Psoas muscle (tissue), 8 donors: Measurements from ENCODE around the gene MARCHF9. TPM values are rescaled to one million over a fixed set of nuclear protein-coding genes. Genes with fewer than 3 reads are reported as not detected.

Source experiments
- ATAC-seq, 4 donors: fragments of 200-7000 bp; cut with Tn5 transposase; one replicate each; pipeline ENCODE4 v1.9.1; 2020; ENCODE audit warnings: moderate library complexity in 3 of 4, mild to moderate bottlenecking in 2 of 4
- DNase-seq, 2 donors: peaks; one replicate each; pipeline ENCODE4 v3.0.0-alpha.2; 2020
- H3K27ac ChIP-seq: fragments of 200-600 bp; one replicate; pipeline ENCODE4 v1.8.0; 2022
- H3K27me3 ChIP-seq, 3 donors: fragments of 200-600 bp in 1 of 3; one replicate each; pipeline versions ENCODE4 v1.6.1 to v1.8.0; 2013 to 2022; ENCODE audit warnings: low read length in 2 of 3, mild to moderate bottlenecking in 2 of 3, moderate library complexity in 1 of 3; ENCODE audit not compliant: insufficient read depth in 3 of 3
- H3K36me3 ChIP-seq, 2 donors: fragments of 200-600 bp in 1 of 2; one replicate each; pipeline versions ENCODE4 v1.6.1 to v1.8.0; 2013 to 2022; ENCODE audit warnings: low read depth in 1 of 2, mild to moderate bottlenecking in 1 of 2, moderate library complexity in 1 of 2; ENCODE audit not compliant: insufficient read depth in 1 of 2
- H3K4me1 ChIP-seq: fragments of 200-600 bp; one replicate; pipeline ENCODE4 v1.8.0; 2022
- H3K4me3 ChIP-seq: fragments of 200-600 bp; one replicate; pipeline ENCODE4 v1.8.0; 2022; ENCODE audit warnings: mild to moderate bottlenecking
- H3K9me3 ChIP-seq: fragments of 200-600 bp; one replicate; pipeline ENCODE4 v1.8.0; 2022
- WGBS, 3 donors: extraction: QIAGEN DNeasy Blood & Tissue Kit; methylation state at CpG; one replicate each; pipeline versions ENCODE4 v1.1.6 to v1.1.7; 2013; 5-methylcytosine and 5-hydroxymethylcytosine counted together
- intact Hi-C, 2 donors: fragments of 100-400 bp; cut with DNase I; formaldehyde crosslinking; loops; one replicate each; pipeline versions ENCODE4 v1.11.0 to v1.14.2; 2022
- polyA plus RNA-seq, 3 donors: library from polyadenylated mRNA; stranded (reverse); fragments of 200-250 nt; gene quantifications; one replicate each; pipeline ENCODE4 v1.2.3, GENCODE V29; 2013
- total RNA-seq, 4 donors: library from RNA; stranded (reverse); fragmentation: NEBNext Ultra II Directional in 2 of 4; extraction: Animal tissue kit (Norgen Biotek cat#: 25700) in 2 of 4; gene quantifications; one replicate each; pipeline versions ENCODE4 v1.2.1 to v1.2.4, GENCODE V29; 2021 to 2023
- TF ChIP-seq, protein P1 (sequence below): fragments of 200-600 bp; IDR thresholded peaks from one replicate; pipeline ENCODE4 v1.8.0; 2022; ENCODE audit warnings: antibody characterized with exemption
- donor health status: healthy with polysubstance abuse.
- donor health status: DM: no; HTN: no; CAD: no; lungs with moderate emphysema.
- donor health status: Bipolar disorder and iron deficiency.
- donor health status: healthy.
- donor health status: DM: yes; HTN: yes; CAD: no.
- donor health status: DM: no; HTN: no; CAD: no.
- donor health status: DM: no; HTN: no; CAD: no.
- donor health status: DM: yes; HTN: yes; CAD: no.

The MARCHF9 gene
- total and polyA plus RNA-seq, 7 donors, result 5.7 to 9.4 (median 8.3) TPM

DNA sequence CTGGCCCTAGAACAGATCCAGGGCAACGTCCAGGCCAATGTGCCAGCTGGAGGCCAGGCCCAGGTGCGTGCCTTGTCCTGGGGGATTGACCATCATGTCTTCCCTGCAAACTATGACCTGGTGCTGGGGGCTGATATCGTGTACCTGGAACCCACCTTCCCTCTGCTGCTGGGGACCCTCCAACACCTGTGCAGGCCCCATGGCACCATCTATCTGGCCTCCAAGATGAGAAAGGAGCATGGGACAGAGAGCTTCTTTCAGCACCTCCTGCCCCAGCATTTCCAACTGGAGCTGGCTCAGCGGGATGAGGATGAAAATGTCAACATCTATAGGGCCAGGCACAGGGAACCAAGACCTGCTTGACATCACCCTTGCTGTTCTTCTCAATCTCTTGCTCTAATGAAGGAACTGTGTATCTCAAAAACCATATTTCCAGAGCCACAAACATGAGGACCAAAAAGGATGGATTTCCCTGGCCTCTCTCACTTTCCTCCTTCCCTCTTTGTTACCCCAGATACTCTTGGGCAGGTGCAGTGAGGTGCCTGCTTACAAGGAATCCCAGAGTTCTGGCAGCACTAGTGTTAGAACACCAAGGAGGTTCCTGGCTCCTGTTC, 25.5 kb downstream of the MARCHF9 start:
- Histone ChIP-seq H3K27me3 (no peaks in the 10 kb centered on the region), H3K27ac (no peak overlapping the region), H3K4me1 (peaks cover 17% of the 10 kb centered on the region), H3K36me3 (peaks cover 0 to 33% of the 10 kb centered on the region in 2 donors), H3K4me3 (no peak overlapping the region), H3K9me3 (no peaks in the 10 kb centered on the region)
- DNase-seq (no peak), ATAC-seq (no peak)
- TF ChIP-seq, protein P1, sequence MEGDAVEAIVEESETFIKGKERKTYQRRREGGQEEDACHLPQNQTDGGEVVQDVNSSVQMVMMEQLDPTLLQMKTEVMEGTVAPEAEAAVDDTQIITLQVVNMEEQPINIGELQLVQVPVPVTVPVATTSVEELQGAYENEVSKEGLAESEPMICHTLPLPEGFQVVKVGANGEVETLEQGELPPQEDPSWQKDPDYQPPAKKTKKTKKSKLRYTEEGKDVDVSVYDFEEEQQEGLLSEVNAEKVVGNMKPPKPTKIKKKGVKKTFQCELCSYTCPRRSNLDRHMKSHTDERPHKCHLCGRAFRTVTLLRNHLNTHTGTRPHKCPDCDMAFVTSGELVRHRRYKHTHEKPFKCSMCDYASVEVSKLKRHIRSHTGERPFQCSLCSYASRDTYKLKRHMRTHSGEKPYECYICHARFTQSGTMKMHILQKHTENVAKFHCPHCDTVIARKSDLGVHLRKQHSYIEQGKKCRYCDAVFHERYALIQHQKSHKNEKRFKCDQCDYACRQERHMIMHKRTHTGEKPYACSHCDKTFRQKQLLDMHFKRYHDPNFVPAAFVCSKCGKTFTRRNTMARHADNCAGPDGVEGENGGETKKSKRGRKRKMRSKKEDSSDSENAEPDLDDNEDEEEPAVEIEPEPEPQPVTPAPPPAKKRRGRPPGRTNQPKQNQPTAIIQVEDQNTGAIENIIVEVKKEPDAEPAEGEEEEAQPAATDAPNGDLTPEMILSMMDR, result no peak
- intact Hi-C loops, result no loop called here
- 71 to 91% (median 77%) methylated on average over 4 of the region's 4 CpGs for WGBS, 3 donors

DNA sequence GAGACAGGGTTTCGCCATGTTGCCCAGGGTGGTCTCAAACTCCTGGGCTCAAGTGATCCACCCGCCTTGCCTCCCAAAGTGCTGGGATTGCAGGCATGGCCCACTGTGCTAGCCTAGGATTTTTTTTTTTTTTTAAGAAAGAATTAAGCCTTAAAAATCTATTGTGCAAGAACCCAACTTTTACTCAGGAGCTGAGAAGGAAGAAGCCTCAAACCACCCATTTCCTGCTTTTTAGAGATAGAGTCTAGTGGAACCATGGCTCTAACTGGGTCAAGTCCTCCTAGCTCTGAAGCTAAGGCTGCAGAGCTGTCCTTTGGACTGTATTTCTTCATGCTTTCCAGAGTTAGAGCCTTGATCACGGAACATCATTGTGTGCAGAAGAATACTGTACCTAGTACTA, 26.3 kb downstream of the MARCHF9 start:
- no peak overlapping the region for H3K27ac ChIP-seq
- DNase-seq, result no peak
- 96 to 99% (median 98%) methylated on average over 3 of the region's 3 CpGs for WGBS, 3 donors
- H3K4me1 ChIP-seq, result peaks cover 17% of the 10 kb centered on the region
- H3K4me3 ChIP-seq, result no peak overlapping the region
- intact Hi-C loops, result no loop called here
- peaks cover 2 to 35% of the 10 kb centered on the region in 2 donors for H3K36me3 ChIP-seq
- H3K27me3 ChIP-seq, result no peaks in the 10 kb centered on the region
- TF ChIP-seq, protein P1, result no peak
- no peak for ATAC-seq
- H3K9me3 ChIP-seq, result no peaks in the 10 kb centered on the region

DNA sequence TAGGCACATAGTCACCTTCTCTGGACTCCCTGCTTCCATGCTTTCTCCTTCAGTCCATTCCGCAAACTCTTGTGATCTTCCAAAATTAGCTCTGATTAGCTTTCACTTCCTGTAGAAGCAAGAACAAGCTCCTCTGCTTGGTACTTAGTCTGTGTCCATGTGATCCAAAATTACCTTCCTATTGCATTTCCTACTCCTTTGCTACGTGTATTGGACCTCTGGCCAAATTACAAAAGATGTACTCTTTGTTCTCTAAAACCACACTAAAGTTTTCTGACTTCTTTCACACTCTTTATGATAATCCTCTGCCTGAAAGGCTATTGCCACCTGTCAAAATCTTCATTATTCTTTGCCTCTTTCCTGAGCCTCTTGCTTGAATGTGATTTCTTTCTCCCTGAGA, 26.9 kb downstream of the MARCHF9 start:
- Histone ChIP-seq H3K9me3 (no peaks in the 10 kb centered on the region), H3K4me1 (peaks cover 17% of the 10 kb centered on the region), H3K4me3 (no peak overlapping the region), H3K27ac (no peak overlapping the region), H3K27me3 (no peaks in the 10 kb centered on the region), H3K36me3 (peaks cover 6 to 41% of the 10 kb centered on the region in 2 donors)
- TF ChIP-seq, protein P1, result no peak
- intact Hi-C loops, result loop anchor here in 1 of 2 donors (1.0 kb wide), 1 partner anchor 124 kb away; no protein-coding TSS in a partner anchor
- no peak for DNase-seq
- 73 to 82% (median 73%) methylated on average over 2 of the region's 2 CpGs for WGBS, 3 donors
- no peak for ATAC-seq

DNA sequence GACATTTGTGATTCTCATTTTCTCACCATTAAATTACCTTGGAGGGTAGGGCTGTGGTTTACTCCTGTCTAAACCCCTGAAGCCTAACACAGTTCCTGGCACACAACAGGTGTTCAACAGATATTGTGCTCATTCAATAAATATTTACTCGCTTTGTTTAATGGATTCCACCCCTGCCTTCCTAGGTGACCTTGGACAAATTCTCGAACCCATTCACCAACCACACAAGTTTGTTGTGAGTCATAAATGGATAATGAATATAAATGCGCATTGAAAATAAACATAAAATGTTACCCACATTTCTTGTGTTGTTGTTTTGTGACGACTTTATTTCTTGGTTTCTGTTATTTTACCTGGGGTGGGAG, 27.3 kb downstream of the MARCHF9 start:
- peaks cover 17% of the 10 kb centered on the region for H3K4me1 ChIP-seq
- peak overlapping the region; percentile 84 for H3K27ac ChIP-seq
- TF ChIP-seq, protein P1, result no peak
- WGBS, 3 donors, result 22 to 32% (median 27%) methylated on average over 4 of the region's 4 CpGs
- ATAC-seq (peak; percentile 1 to 18 (median 6)), DNase-seq (no peak)
- H3K4me3 ChIP-seq, result peak overlapping the region; percentile 83
- H3K27me3 ChIP-seq, result no peaks in the 10 kb centered on the region
- intact Hi-C loops, result loop anchor here in 1 of 2 donors (1.0 kb wide), 1 partner anchor 123 kb away; no protein-coding TSS in a partner anchor
- H3K9me3 ChIP-seq, result no peaks in the 10 kb centered on the region
- H3K36me3 ChIP-seq, result peaks cover 9 to 45% of the 10 kb centered on the region in 2 donors
